Immature natural killer cell (primary cell): ENCODE data around the gene NDUFC1. TPM values are rescaled to one million over a fixed set of nuclear protein-coding genes. Genes with fewer than 3 reads are reported as not detected.
"Not testable (repeated sequence)": the region's sequence is repeated elsewhere in the genome, so short reads cannot be mapped to it uniquely, and the experiment has no call there.

Experiments
- DNase-seq, 3 donors: peaks; one replicate each; pipeline ENCODE4 v3.0.0; 2022; ENCODE audit warnings: mixed read lengths in 1 of 3
- H3K27ac Mint-ChIP-seq, 6 donors: one replicate each; pipeline ENCODE4 v1.8.0; 2020; ENCODE audit warnings: mixed read lengths in 6 of 6, mild to moderate bottlenecking in 5 of 6, inconsistent platforms in 4 of 6, moderate library complexity in 3 of 6
- H3K27me3 Mint-ChIP-seq, 3 donors: one replicate each; pipeline ENCODE4 v1.8.0; 2020 to 2021; ENCODE audit warnings: low read depth in 3 of 3, mild to moderate bottlenecking in 3 of 3, mixed read lengths in 3 of 3, moderate library complexity in 3 of 3, inconsistent platforms in 1 of 3
- H3K36me3 Mint-ChIP-seq, 3 donors: one replicate each; pipeline ENCODE4 v1.8.0; 2020; ENCODE audit warnings: mixed read lengths in 3 of 3, inconsistent platforms in 2 of 3, mild to moderate bottlenecking in 2 of 3
- H3K4me1 Mint-ChIP-seq, 2 donors: one replicate each; pipeline ENCODE4 v1.8.0; 2020; ENCODE audit warnings: inconsistent platforms in 2 of 2, mild to moderate bottlenecking in 2 of 2, mixed read lengths in 2 of 2, moderate library complexity in 1 of 2
- H3K4me3 Mint-ChIP-seq, 5 donors: one replicate each; pipeline ENCODE4 v1.8.0; 2020; ENCODE audit warnings: mild to moderate bottlenecking in 5 of 5, mixed read lengths in 5 of 5, inconsistent platforms in 3 of 5, moderate library complexity in 3 of 5
- H3K9me3 Mint-ChIP-seq, 6 donors: one replicate each; pipeline ENCODE4 v1.8.0; 2020; ENCODE audit warnings: mild to moderate bottlenecking in 6 of 6, mixed read lengths in 6 of 6, inconsistent platforms in 4 of 6, moderate library complexity in 3 of 6
- polyA plus RNA-seq, 3 donors: library from polyadenylated mRNA; unstranded; fragments of 300-500 nt; fragmentation: Illumina TruSeq; gene quantifications; one replicate each; pipeline ENCODE4 v1.2.3, GENCODE V29; 2021

NDUFC1 gene
- 10 to 100 TPM; 47.4 to 80.1 (median 77.8) TPM for polyA plus RNA-seq

DNA sequence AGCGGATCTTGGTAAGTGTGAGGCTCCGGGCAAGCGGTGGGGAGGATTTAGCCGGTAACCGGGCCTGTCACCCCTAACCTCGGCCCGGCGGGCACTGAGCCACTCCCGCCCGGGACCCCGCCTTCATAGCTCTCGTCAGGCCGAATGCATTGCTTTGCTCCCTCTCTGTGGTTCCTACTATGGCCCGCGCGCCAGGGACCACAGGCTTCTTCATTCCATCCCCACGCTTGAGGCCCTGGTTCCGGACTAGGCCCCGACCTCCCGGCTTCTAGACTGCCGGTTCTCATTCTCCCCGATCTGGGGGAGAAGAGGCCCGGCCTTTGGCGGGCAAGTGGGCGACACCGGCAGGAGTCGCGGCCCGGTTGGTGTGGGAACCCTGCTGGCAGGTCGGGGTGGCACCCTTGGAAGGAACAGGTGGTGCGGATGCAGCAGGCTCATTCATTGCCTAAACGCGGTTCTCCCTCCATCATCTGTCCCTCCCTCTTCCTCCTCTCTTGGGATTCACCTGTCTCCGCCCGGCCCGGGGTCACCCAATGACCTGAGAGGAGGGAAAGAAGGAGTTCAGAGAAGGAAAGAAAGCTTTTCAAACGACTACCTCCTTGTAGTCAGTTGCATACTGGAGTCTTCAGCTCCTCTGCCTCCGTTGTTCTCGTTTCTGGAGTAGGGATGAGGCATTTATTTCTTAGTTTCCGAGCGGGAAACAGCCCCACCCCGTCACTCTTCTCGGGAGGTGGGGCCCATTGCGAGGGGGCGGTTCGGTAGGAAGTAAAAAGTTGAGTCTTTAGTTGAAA, at the start of gene NDUFC1:
TSS of gene NDUFC1 (minus strand) at position 657 of the 791 bp plus-strand sequence. CDS start 6,679 bp downstream, outside the sequence.
- Mint-ChIP-seq H3K27me3 (peaks cover 12 to 17% (median 13%) of the 10 kb centered on the region in 3 donors), H3K4me3 (peak within 1 kb of the TSS; percentile 99 to 100 (median 99)), H3K4me1 (peaks cover 61 to 74% of the 10 kb centered on the region in 2 donors), H3K36me3 (peaks cover 3 to 4% (median 3%) of the 10 kb centered on the region in 3 donors), H3K9me3 (peaks cover 0 to 2% (median 0%) of the 10 kb centered on the region in 6 donors), H3K27ac (peak within 1 kb of the TSS; percentile 98 to 100 (median 99))
- DNase-seq: peak; percentile 55 to 61 (median 57)

DNA sequence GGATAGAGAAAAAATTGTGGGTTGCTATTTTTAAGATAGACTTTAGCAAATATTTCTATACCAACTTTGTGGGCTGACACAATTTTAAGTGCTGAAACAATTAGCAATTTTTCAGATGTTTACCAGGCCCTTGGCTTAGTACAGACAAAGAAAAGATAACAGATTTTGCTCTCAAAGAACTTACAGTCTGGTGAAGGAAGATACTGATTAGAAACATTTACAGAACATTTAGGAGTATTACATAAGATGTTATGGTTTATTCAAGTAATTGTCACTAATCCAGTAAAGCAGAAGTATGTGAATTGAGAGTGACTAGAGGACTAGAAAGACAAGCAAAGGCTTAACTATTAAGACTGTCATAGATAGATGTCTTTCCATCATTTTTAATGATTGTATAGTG, 35.3 kb upstream of the NDUFC1 start:
- peak overlapping the region in 1 of 6 donors; percentile 10 for H3K27ac Mint-ChIP-seq
- peaks cover 0 to 2% (median 0%) of the 10 kb centered on the region in 3 donors for H3K27me3 Mint-ChIP-seq
- DNase-seq: no peak
- H3K9me3 Mint-ChIP-seq: no peaks in the 10 kb centered on the region
- H3K4me1 Mint-ChIP-seq: peaks cover 10 to 32% of the 10 kb centered on the region in 2 donors
- H3K4me3 Mint-ChIP-seq: no peak overlapping the region
- H3K36me3 Mint-ChIP-seq: peaks cover 10 to 25% (median 16%) of the 10 kb centered on the region in 3 donors

DNA sequence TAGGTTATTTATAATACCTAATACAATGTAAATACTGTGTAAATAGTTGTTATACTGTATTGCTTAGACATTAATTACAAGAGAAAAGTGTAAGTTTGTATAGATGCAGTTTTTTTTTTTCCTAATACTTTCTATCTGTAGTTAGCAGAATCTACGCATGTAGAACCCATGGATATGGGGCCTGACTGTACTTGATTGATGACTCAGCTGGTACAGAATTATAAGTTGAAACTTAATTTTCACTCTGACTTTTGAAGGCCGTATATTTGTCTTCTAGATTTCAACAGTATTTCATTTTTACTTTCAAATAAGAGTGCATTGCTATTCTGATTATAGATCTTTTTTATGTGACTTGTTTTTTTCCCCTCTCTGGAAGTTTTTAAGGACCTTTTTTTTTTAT, 30.8 kb upstream of the NDUFC1 start:
- H3K4me3 Mint-ChIP-seq: no peak overlapping the region
- H3K27me3 Mint-ChIP-seq: peaks cover 0 to 3% (median 0%) of the 10 kb centered on the region in 3 donors
- H3K36me3 Mint-ChIP-seq: peaks cover 8 to 19% (median 19%) of the 10 kb centered on the region in 3 donors
- H3K27ac Mint-ChIP-seq: no peak overlapping the region
- H3K9me3 Mint-ChIP-seq: no peaks in the 10 kb centered on the region
- peaks cover 29 to 50% of the 10 kb centered on the region in 2 donors for H3K4me1 Mint-ChIP-seq
- DNase-seq: no peak

DNA sequence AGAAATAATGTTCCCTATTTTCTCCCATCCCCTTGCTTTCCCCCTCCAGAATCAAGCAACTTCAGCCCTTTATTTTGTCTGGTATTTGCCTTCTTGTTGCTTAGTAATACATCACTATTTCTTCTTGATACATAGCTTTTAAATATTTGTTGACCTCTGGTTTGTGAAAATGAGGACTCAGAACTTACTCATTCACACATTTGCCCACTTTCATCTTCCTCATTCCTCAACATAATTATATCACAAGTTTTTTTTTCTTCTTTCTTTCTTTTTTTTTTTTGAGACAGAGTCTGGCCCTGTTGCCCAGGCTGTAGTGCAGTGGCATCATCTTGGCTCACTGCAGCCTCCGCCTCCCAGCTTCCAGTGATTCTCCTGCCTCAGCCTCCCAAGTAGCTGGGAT, 28.9 kb upstream of the NDUFC1 start:
- peak overlapping the region in 1 of 5 donors; percentile 42 for H3K4me3 Mint-ChIP-seq
- DNase-seq: no peak
- peaks cover 0 to 3% (median 0%) of the 10 kb centered on the region in 3 donors for H3K27me3 Mint-ChIP-seq
- no peaks in the 10 kb centered on the region for H3K9me3 Mint-ChIP-seq
- peaks cover 5 to 16% (median 15%) of the 10 kb centered on the region in 3 donors for H3K36me3 Mint-ChIP-seq
- H3K27ac Mint-ChIP-seq: peak overlapping the region in 3 of 6 donors; percentile 66 to 80 (median 69)
- H3K4me1 Mint-ChIP-seq: peaks cover 29 to 46% of the 10 kb centered on the region in 2 donors

DNA sequence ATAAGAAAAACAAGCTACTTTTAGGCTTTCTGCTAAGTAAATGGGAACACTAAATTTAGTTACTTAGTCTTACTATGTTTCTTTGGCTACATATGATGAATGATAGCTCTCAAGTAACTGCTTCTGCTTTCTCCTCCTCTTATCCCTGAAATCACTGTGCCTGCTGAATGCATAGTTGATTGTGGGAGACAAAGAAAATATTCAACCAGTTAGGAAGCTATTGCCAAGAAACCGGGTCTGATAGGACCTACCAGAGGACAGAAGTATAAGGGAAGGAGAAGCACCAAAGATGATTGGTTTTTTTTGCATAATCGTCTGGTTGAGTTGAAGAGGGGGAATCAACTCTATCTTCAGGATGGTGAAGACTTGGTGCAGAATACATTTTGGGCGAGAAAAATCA, 28.0 kb upstream of the NDUFC1 start:
- peak overlapping the region in 3 of 6 donors; percentile 17 to 62 (median 56) for H3K27ac Mint-ChIP-seq
- H3K9me3 Mint-ChIP-seq: no peaks in the 10 kb centered on the region
- no peak overlapping the region for H3K4me3 Mint-ChIP-seq
- H3K36me3 Mint-ChIP-seq: peaks cover 5 to 15% (median 13%) of the 10 kb centered on the region in 3 donors
- DNase-seq: no peak
- H3K4me1 Mint-ChIP-seq: peaks cover 31 to 55% of the 10 kb centered on the region in 2 donors
- peaks cover 0 to 3% (median 0%) of the 10 kb centered on the region in 3 donors for H3K27me3 Mint-ChIP-seq

DNA sequence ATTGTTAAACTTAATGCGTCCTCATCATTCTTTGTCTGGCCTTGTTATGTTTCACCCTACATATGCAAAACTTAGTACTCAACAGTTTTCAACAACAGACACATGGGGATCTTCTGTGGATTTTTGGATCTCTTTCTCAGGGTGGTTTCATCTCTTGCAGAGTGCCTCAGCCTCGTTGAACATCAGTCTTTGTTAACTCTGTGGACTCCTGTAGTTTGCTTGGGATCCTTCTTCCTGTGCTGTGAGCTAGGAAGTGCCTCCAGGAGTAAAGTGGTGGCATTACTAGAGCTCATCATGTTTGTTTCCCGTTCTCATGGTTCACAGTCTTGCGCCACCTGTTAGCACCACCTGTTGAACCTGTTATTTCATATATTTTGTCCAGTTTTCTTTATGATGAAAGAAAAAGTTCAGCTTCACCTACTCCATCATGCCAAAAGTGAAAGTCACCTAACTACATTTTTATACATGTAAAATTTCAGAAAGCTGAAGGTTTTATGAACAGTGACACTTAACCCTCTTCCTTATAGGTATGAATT, 27.5 kb upstream of the NDUFC1 start:
- Mint-ChIP-seq H3K27ac (peak overlapping the region in 4 of 6 donors; percentile 17 to 56 (median 30)), H3K27me3 (peaks cover 0 to 3% (median 0%) of the 10 kb centered on the region in 3 donors), H3K4me1 (peaks cover 35 to 60% of the 10 kb centered on the region in 2 donors), H3K9me3 (no peaks in the 10 kb centered on the region), H3K4me3 (no peak overlapping the region), H3K36me3 (peaks cover 4 to 14% (median 12%) of the 10 kb centered on the region in 3 donors)
- DNase-seq: no peak

DNA sequence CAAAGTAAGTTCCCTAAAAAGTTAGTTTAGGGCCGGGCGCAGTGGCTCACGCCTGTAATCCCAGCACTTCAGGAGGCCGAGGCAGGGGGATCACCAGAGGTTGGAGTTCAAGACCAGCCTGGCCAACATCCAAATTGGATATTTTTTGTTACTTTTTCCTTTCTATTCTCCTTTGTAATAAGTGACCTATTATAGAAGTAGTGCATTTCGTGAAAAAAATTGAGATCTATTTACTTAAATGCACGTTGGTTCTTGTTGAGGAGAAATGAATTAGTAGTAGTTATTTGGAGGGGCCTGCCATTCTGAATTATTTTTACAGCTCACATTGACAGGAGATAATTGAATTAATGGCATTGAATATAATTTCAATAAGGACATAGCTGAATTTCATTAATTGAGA, 22.3 kb upstream of the NDUFC1 start:
- DNase-seq: no peak
- H3K27ac Mint-ChIP-seq: peak overlapping the region in 1 of 6 donors; percentile 46
- H3K4me3 Mint-ChIP-seq: no peak overlapping the region
- H3K36me3 Mint-ChIP-seq: peaks cover 0 to 9% (median 7%) of the 10 kb centered on the region in 3 donors
- H3K27me3 Mint-ChIP-seq: peaks cover 0 to 3% (median 2%) of the 10 kb centered on the region in 3 donors
- H3K9me3 Mint-ChIP-seq: no peaks in the 10 kb centered on the region
- H3K4me1 Mint-ChIP-seq: peaks cover 59 to 75% of the 10 kb centered on the region in 2 donors

DNA sequence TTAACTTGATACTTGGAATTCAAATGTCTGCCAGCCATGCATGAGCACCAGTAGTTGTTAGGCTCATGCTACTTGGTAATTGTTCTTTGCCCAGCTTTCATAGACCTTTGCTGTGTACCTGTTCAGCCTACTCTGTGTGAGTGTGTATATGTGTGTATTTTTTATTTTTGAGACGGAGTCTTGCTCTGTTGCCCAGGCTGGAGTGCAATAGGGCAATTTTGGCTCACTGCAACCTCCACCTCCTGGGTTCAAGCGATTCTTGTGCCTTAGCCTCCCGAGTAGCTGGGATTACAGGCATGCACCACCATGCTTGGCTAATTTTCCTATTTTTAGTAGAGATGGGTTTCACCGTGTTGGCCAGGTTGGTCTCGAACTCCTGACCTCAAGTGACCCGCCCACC, 20.3 kb upstream of the NDUFC1 start:
- H3K9me3 Mint-ChIP-seq: not testable (repeated sequence)
- H3K27ac Mint-ChIP-seq: peak overlapping the region in 1 of 6 donors; percentile 51

DNA sequence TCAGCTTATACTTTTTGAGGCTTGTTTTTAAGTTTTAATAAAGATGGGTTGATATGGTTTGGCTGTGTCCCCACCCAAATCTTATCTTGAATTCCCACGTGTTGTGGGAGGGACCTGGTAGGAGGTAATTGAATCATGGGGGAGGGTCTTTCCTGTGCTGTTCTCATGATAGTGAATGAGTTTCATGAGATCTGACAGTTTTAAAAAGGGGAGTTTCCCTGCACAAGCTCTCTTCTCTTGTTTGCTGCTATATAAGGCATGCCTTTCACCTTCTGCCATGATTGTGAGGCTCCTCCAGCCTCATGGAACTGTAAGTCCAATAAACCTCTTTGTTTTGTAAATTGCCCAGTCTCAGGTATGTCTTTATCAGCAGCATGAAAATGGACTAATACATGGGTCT, 19.8 kb upstream of the NDUFC1 start:
- H3K27ac Mint-ChIP-seq, H3K27me3 Mint-ChIP-seq, H3K36me3 Mint-ChIP-seq, H3K9me3 Mint-ChIP-seq, DNase-seq: not testable (repeated sequence)
- Mint-ChIP-seq H3K4me3 (peak overlapping the region in 1 of 5 donors; percentile 8), H3K4me1 (peaks cover 62 to 82% of the 10 kb centered on the region in 2 donors)

More for the DNA sequence above, 20.3 kb upstream of the NDUFC1 start:
- not testable (repeated sequence) for DNase-seq, H3K4me3 Mint-ChIP-seq, H3K36me3 Mint-ChIP-seq, H3K27me3 Mint-ChIP-seq
- peaks cover 59 to 78% of the 10 kb centered on the region in 2 donors for H3K4me1 Mint-ChIP-seq

DNA sequence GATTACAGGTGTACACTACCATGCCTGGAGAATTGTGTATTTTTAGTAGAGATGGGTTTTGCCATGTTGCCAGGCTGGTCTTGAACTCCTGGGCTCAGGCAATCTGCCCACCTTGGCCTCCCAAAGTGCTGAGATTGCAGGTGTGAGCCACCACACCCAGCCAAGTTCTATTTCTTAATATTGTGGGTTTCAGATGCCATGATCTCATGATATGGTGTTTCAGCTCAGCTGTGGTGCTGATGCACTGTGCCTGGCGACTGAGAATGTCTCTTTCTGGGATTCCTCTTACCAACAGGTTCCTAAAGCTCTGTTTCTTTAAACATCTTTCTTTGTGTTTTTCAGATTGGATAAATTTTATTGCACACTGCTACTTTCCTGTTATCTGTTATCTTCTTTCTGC, 17.3 kb upstream of the NDUFC1 start:
- H3K27me3 Mint-ChIP-seq: peaks cover 0 to 3% (median 2%) of the 10 kb centered on the region in 3 donors

DNA sequence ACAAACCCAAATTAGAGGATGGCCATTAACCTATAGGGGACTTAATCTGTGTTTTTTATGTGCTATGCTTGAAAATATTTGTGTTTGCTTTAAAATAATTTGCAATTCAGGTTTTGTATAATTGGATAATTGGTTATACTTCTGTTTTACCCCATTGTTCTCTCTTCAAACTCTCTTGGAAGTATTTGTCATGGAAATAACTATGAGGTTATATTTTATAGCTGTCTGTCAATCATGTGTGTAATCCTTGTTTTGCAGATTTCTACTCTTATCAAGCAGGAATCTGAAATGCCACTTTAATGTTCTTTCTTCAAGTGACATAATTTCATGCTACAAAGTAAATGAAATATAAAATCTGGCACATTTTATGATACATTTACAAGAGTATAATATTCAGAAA, 15.4 kb upstream of the NDUFC1 start:
- H3K36me3 Mint-ChIP-seq: peaks cover 0 to 3% (median 0%) of the 10 kb centered on the region in 3 donors
- no peak overlapping the region for H3K4me3 Mint-ChIP-seq
- H3K9me3 Mint-ChIP-seq: no peaks in the 10 kb centered on the region
- H3K27ac Mint-ChIP-seq: peak overlapping the region in 1 of 6 donors; percentile 18
- no peak for DNase-seq
- peaks cover 80 to 90% of the 10 kb centered on the region in 2 donors for H3K4me1 Mint-ChIP-seq
- H3K27me3 Mint-ChIP-seq: peaks cover 0 to 3% (median 0%) of the 10 kb centered on the region in 3 donors

More for the DNA sequence above, 17.3 kb upstream of the NDUFC1 start:
- Mint-ChIP-seq H3K27ac (peak overlapping the region in 5 of 6 donors; percentile 2 to 65 (median 36)), H3K9me3 (no peaks in the 10 kb centered on the region), H3K4me3 (peak overlapping the region in 1 of 5 donors; percentile 4), H3K4me1 (peaks cover 79 to 87% of the 10 kb centered on the region in 2 donors), H3K36me3 (peaks cover 0 to 3% (median 0%) of the 10 kb centered on the region in 3 donors)
- DNase-seq: no peak

DNA sequence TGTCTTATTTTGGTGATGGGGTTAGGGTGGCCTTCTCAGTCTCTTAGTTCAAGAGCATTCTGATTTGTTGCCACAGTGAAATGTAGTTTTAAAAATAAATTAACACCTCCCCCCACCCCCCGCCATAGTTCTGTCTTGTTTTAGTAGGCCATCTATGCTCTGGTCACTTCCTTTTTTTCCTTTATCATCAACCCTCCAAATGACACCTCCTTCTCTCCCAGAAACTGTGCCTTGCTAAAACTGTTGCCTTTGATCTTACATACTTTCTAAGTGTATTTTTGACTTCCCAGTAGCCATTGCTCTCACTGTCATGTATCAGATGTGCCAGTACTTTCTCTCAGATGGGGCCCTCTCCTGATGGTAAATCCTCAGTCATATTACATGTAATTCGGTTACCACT, 14.5 kb upstream of the NDUFC1 start:
- peak overlapping the region in 2 of 6 donors; percentile 29 to 68 for H3K27ac Mint-ChIP-seq
- H3K4me3 Mint-ChIP-seq: peak overlapping the region in 2 of 5 donors; percentile 11 to 34
- no peak for DNase-seq
- peaks cover 0 to 3% (median 0%) of the 10 kb centered on the region in 3 donors for H3K27me3 Mint-ChIP-seq
- H3K4me1 Mint-ChIP-seq: peaks cover 79 to 90% of the 10 kb centered on the region in 2 donors
- no peaks in the 10 kb centered on the region for H3K9me3 Mint-ChIP-seq
- H3K36me3 Mint-ChIP-seq: no peaks in the 10 kb centered on the region

DNA sequence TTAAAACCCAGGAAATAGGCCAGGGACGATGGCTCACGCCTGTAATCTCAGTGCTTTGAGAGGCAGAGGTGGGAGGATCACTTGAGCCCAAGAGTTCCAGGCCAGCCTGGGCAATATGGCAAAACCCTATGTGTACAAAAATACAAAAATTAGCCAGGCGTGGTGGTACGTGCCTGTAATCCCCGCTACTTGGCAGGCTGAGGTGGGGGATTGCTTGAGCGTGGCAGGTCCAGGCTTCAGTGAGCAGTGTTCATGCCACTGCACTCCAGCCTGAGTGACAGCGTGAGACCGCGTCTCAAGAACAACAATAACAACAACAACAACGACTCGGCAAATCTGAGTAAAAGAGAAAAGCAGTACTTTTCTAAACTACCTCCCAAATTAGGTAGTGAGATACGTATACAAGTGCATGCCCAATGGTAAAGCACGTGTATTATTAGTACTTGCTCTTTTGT, 13.0 kb upstream of the NDUFC1 start:
- H3K4me3 Mint-ChIP-seq: peak overlapping the region in 2 of 5 donors; percentile 5 to 29
- H3K36me3 Mint-ChIP-seq: no peaks in the 10 kb centered on the region
- H3K4me1 Mint-ChIP-seq: peaks cover 74 to 85% of the 10 kb centered on the region in 2 donors
- no peaks in the 10 kb centered on the region for H3K27me3 Mint-ChIP-seq
- H3K9me3 Mint-ChIP-seq: no peaks in the 10 kb centered on the region
- no peak for DNase-seq
- H3K27ac Mint-ChIP-seq: peak overlapping the region in 2 of 6 donors; percentile 43 to 71
